Mesothelial cell of epicardium (in vitro differentiated cells): ENCODE results near the gene NTM. TPM values are rescaled to one million over a fixed set of nuclear protein-coding genes. Genes with fewer than 3 reads are reported as not detected.

Source experiments
- DNase-seq, 2 experiments: peaks; one replicate each; pipeline ENCODE4 v3.0.0; 2021; ENCODE audit warnings: low spot score in 2 of 2; ENCODE audit not compliant: unreplicated experiment in 2 of 2
- H3K27ac Mint-ChIP-seq: 2 replicates; pipeline ENCODE4 v1.8.0; 2021; ENCODE audit warnings: mixed read lengths
- H3K27me3 Mint-ChIP-seq: 2 replicates; pipeline ENCODE4 v1.8.0; 2021; ENCODE audit warnings: low read depth, mixed read lengths
- H3K36me3 Mint-ChIP-seq: 2 replicates; pipeline ENCODE4 v1.8.0; 2021; ENCODE audit warnings: mixed read lengths
- H3K4me1 Mint-ChIP-seq: 2 replicates; pipeline ENCODE4 v1.8.0; 2021; ENCODE audit warnings: mixed read lengths
- H3K4me3 Mint-ChIP-seq: 2 replicates; pipeline ENCODE4 v1.8.0; 2021; ENCODE audit warnings: mild to moderate bottlenecking, moderate library complexity, mixed read lengths
- H3K9me3 Mint-ChIP-seq: 2 replicates; pipeline ENCODE4 v1.8.0; 2021; ENCODE audit warnings: mixed read lengths
- CTCF ChIP-seq: fragments of 200-600 bp; sonication (generic); IDR thresholded peaks from one replicate; pipeline ENCODE4 v1.5.0; 2021; ENCODE audit warnings: antibody characterized with exemption; ENCODE audit not compliant: unreplicated experiment
- total RNA-seq: library from RNA; stranded (reverse); gene quantifications from 3 replicates; pipeline ENCODE4 v1.2.1, GENCODE V29; 2021

The NTM gene
- total RNA-seq, 1 donor from 2014 or later, result 3.9 TPM

GRCh38 chr11:131373756-131374155 is 3.3 kb downstream of the NTM start:
- Mint-ChIP-seq H3K4me3 (no peak overlapping the region), H3K27me3 (peaks cover 11% of the 10 kb centered on the region), H3K9me3 (no peaks in the 10 kb centered on the region), H3K36me3 (no peaks in the 10 kb centered on the region), H3K27ac (no peak overlapping the region), H3K4me1 (peaks cover 2% of the 10 kb centered on the region)
- no peak for DNase-seq
- no peak for TF ChIP-seq CTCF

GRCh38 chr11:131375421-131375820 is 5.0 kb downstream of the NTM start:
- TF ChIP-seq CTCF, result no peak
- DNase-seq, result no peak
- Mint-ChIP-seq H3K27me3 (peaks cover 18% of the 10 kb centered on the region), H3K4me1 (peaks cover 2% of the 10 kb centered on the region), H3K9me3 (no peaks in the 10 kb centered on the region), H3K4me3 (no peak overlapping the region), H3K36me3 (no peaks in the 10 kb centered on the region), H3K27ac (no peak overlapping the region)

GRCh38 chr11:131375915-131376314 is 5.5 kb downstream of the NTM start:
- Mint-ChIP-seq H3K36me3 (no peaks in the 10 kb centered on the region), H3K27ac (no peak overlapping the region), H3K9me3 (no peaks in the 10 kb centered on the region), H3K4me3 (no peak overlapping the region), H3K27me3 (peaks cover 21% of the 10 kb centered on the region), H3K4me1 (peaks cover 2% of the 10 kb centered on the region)
- no peak for DNase-seq
- TF ChIP-seq CTCF, result no peak

GRCh38 chr11:131378931-131379330 is 8.5 kb downstream of the NTM start:
- Mint-ChIP-seq H3K9me3 (no peaks in the 10 kb centered on the region), H3K27me3 (peaks cover 33% of the 10 kb centered on the region), H3K27ac (no peak overlapping the region), H3K4me1 (no peaks in the 10 kb centered on the region), H3K36me3 (no peaks in the 10 kb centered on the region), H3K4me3 (no peak overlapping the region)
- no peak for TF ChIP-seq CTCF
- DNase-seq, result no peak

GRCh38 chr11:131385763-131386390 is 15.5 kb downstream of the NTM start:
- Mint-ChIP-seq H3K36me3 (no peaks in the 10 kb centered on the region), H3K9me3 (no peaks in the 10 kb centered on the region), H3K27ac (no peak overlapping the region), H3K4me3 (no peak overlapping the region), H3K4me1 (no peaks in the 10 kb centered on the region), H3K27me3 (peaks cover 25% of the 10 kb centered on the region)
- no peak for DNase-seq
- TF ChIP-seq CTCF, result no peak

GRCh38 chr11:131386408-131386807 is 16.0 kb downstream of the NTM start:
- no peak overlapping the region for H3K27ac Mint-ChIP-seq
- no peak for DNase-seq
- H3K9me3 Mint-ChIP-seq, result no peaks in the 10 kb centered on the region
- H3K4me3 Mint-ChIP-seq, result no peak overlapping the region
- no peaks in the 10 kb centered on the region for H3K4me1 Mint-ChIP-seq
- no peak for TF ChIP-seq CTCF
- peaks cover 20% of the 10 kb centered on the region for H3K27me3 Mint-ChIP-seq
- no peaks in the 10 kb centered on the region for H3K36me3 Mint-ChIP-seq
